Measurements from ENCODE around the gene PRTFDC1. TPM values are rescaled to one million over a fixed set of nuclear protein-coding genes. Genes with fewer than 3 reads are reported as not detected.

The PRTFDC1 gene
- total and polyA plus RNA-seq, 2 of the 13 experiments (the other 11 are each of a cell fraction or from before 2014, with no cell fraction given) = not detected

- 93% methylated on average over 3 of the region's 3 CpGs for WGBS (ENCODE audit: low lambda C conversion rate)
- ATAC-seq = no peak
- Histone ChIP-seq H3K27me3 (ENCODE audit: control insufficient read depth in 1 of 2, insufficient read depth in 2 of 2, low read length in 2 of 2) (no peaks in the 10 kb centered on the region), H3K27ac (ENCODE audit: extremely low read length, insufficient read depth, low read length) (no peak overlapping the region), H3K79me2 (ENCODE audit: insufficient read depth, low read length) (no peaks in the 10 kb centered on the region), H3K9ac (ENCODE audit: insufficient read depth, low read depth, low read length) (no peak overlapping the region), H3K4me2 (ENCODE audit: low read depth, low read length) (no peak overlapping the region), H3K4me3 (replicated peaks in 1 of 3; ENCODE audit: insufficient read depth in 1 of 3, low read depth in 2 of 3, low read length in 3 of 3) (no peak overlapping the region), H2AFZ (ENCODE audit: low read length) (no peak overlapping the region), H4K20me1 (ENCODE audit: insufficient read depth, low read length) (no peaks in the 10 kb centered on the region), H3K9me3 (ENCODE audit: low read length) (no peaks in the 10 kb centered on the region), H3K4me1 (ENCODE audit: insufficient read depth, low read length) (peaks cover 18% of the 10 kb centered on the region), H3K36me3 (replicated peaks in 1 of 2; ENCODE audit: control insufficient read depth in 1 of 2, insufficient read depth in 2 of 2, low read length in 2 of 2) (no peaks in the 10 kb centered on the region)
- TF ChIP-seq HIC2 (CRISPR knock-in tag; IDR thresholded peaks at IDR 0.05; ENCODE audit: low read depth) (no peak), MED13 (CRISPR knock-in tag; IDR thresholded peaks at IDR 0.05) (no peak), ZNF709 (CRISPR knock-in tag; IDR thresholded peaks at IDR 0.05) (no peak)
- POLR2A ChIA-PET = no interaction called here
- intact Hi-C loops (cut with micrococcal nuclease; ENCODE audit: unreplicated experiment) = no loop called here
- no TSS peak for BruUV-seq (replicated peaks)
- no peak for FAIRE-seq
- CTCF ChIA-PET (ENCODE audit: low intra/inter-chr PET ratio, low total read pairs) = no interaction called here
- in situ Hi-C loops (cut with HindIII; ENCODE audit: extremely low pct_ligation_motif_present, low pct_unique_long_range_greater_than_20kb) = no loop called here
- no peak for DNase-seq (ENCODE audit: low spot score)
Measured at GRCh38 chr10:24965051-24965450, 12.6 kb upstream of the PRTFDC1 start.

- in situ Hi-C loops (cut with HindIII; ENCODE audit: extremely low pct_ligation_motif_present, low pct_unique_long_range_greater_than_20kb) = no loop called here
- CTCF ChIA-PET (ENCODE audit: low intra/inter-chr PET ratio, low total read pairs) = no interaction called here
- intact Hi-C loops (cut with micrococcal nuclease; ENCODE audit: unreplicated experiment) = no loop called here
- H3K27ac ChIP-seq (ENCODE audit: extremely low read length, insufficient read depth, low read length) = peak overlapping the region; percentile 9
- POLR2A ChIA-PET = interaction anchor here (1.6 kb wide), 1 partner anchor 53 kb away, joined by 3 read pairs; the partner anchor contains the start of genes ENKUR and THNSL1
- DNase-seq (ENCODE audit: low spot score) (no peak), FAIRE-seq (no peak), ATAC-seq (no peak)
- no peak overlapping the region for H3K4me3 ChIP-seq (replicated peaks in 1 of 3; ENCODE audit: insufficient read depth in 1 of 3, low read depth in 2 of 3, low read length in 3 of 3)
- 22% methylated on average over 5 of the region's 5 CpGs for WGBS (ENCODE audit: low lambda C conversion rate)
- H3K4me2 ChIP-seq (ENCODE audit: low read depth, low read length) = 0 out of 2 replicates have a peak overlapping the region, but pooled peaks have one; percentile 41
- H3K9ac ChIP-seq (ENCODE audit: insufficient read depth, low read depth, low read length) = no peak overlapping the region
- no TSS peak for BruUV-seq (replicated peaks)
- no peaks in the 10 kb centered on the region for H3K27me3 ChIP-seq (ENCODE audit: control insufficient read depth in 1 of 2, insufficient read depth in 2 of 2, low read length in 2 of 2)
- H3K9me3 ChIP-seq (ENCODE audit: low read length) = no peaks in the 10 kb centered on the region
- H3K79me2 ChIP-seq (ENCODE audit: insufficient read depth, low read length) = no peaks in the 10 kb centered on the region
- peaks cover 18% of the 10 kb centered on the region for H3K4me1 ChIP-seq (ENCODE audit: insufficient read depth, low read length)
- no peaks in the 10 kb centered on the region for H4K20me1 ChIP-seq (ENCODE audit: insufficient read depth, low read length)
- no peaks in the 10 kb centered on the region for H3K36me3 ChIP-seq (replicated peaks in 1 of 2; ENCODE audit: control insufficient read depth in 1 of 2, insufficient read depth in 2 of 2, low read length in 2 of 2)
- no peak overlapping the region for H2AFZ ChIP-seq (ENCODE audit: low read length)
- no peak for TF ChIP-seq ZNF644 (CRISPR knock-in tag; IDR thresholded peaks at IDR 0.05; ENCODE audit: low read depth)
- TF ChIP-seq TCF7 (IDR thresholded peaks at IDR 0.05; ENCODE audit: low read depth) = no peak
- no peak for TF ChIP-seq HNF1B (CRISPR knock-in tag; IDR thresholded peaks at IDR 0.05)
- no peak for TF ChIP-seq NFAT5 (CRISPR knock-in tag; IDR thresholded peaks at IDR 0.05)
- no peak for TF ChIP-seq ZNF414 (CRISPR knock-in tag; IDR thresholded peaks at IDR 0.05)
- TF ChIP-seq MAFF (IDR thresholded peaks at IDR 0.05; ENCODE audit: low read depth, low read length) = no peak
Measured at GRCh38 chr10:24963521-24964041, 11.2 kb upstream of the PRTFDC1 start.
